Glutamatergic neuron (in vitro differentiated cells): ENCODE results near the gene RBM39. TPM values are rescaled to one million over a fixed set of nuclear protein-coding genes. Genes with fewer than 3 reads are reported as not detected.
A peak's percentile ranks its signal among the peaks of the same experiment; 100 is the strongest.

Experiments used
- DNase-seq: peaks from one replicate; pipeline ENCODE4 v3.0.0; 2022
- H3K27ac Mint-ChIP-seq: one replicate; pipeline ENCODE4 v1.8.0; 2020; ENCODE audit warnings: mild to moderate bottlenecking, mixed read lengths, inconsistent platforms; ENCODE audit not compliant: unreplicated experiment
- H3K27me3 Mint-ChIP-seq: one replicate; pipeline ENCODE4 v1.8.0; 2020; ENCODE audit warnings: mild to moderate bottlenecking, moderate library complexity, mixed read lengths, inconsistent platforms; ENCODE audit not compliant: unreplicated experiment
- H3K36me3 Mint-ChIP-seq: one replicate; pipeline ENCODE4 v1.8.0; 2020; ENCODE audit warnings: mild to moderate bottlenecking, mixed read lengths, inconsistent platforms; ENCODE audit not compliant: unreplicated experiment
- H3K4me1 Mint-ChIP-seq: one replicate; pipeline ENCODE4 v1.8.0; 2020; ENCODE audit warnings: mild to moderate bottlenecking, low read depth, mixed read lengths, inconsistent platforms; ENCODE audit not compliant: unreplicated experiment
- H3K4me3 Mint-ChIP-seq: one replicate; pipeline ENCODE4 v1.8.0; 2020; ENCODE audit warnings: mild to moderate bottlenecking, mixed read lengths, inconsistent platforms; ENCODE audit not compliant: unreplicated experiment
- H3K9me3 Mint-ChIP-seq: one replicate; pipeline ENCODE4 v1.8.0; 2020; ENCODE audit warnings: mild to moderate bottlenecking, moderate library complexity, mixed read lengths, inconsistent platforms; ENCODE audit not compliant: unreplicated experiment
- total RNA-seq: library from RNA; stranded (reverse); fragmentation: NEBNext Ultra II Directional; extraction: Animal tissue kit (Norgen Biotek cat#: 25700); gene quantifications from one replicate; pipeline ENCODE4 v1.2.1, GENCODE V29; 2021; ENCODE audit not compliant: unreplicated experiment
- TF ChIP-seq, protein P1 (sequence below): fragments of 200-600 bp; sonication (generic); IDR thresholded peaks from one replicate; pipeline ENCODE4 v1.5.0; 2021; ENCODE audit not compliant: partially characterized antibody, unreplicated experiment

RBM39 gene
- total RNA-seq, 1 donor from 2014 or later, result 358 TPM

DNA sequence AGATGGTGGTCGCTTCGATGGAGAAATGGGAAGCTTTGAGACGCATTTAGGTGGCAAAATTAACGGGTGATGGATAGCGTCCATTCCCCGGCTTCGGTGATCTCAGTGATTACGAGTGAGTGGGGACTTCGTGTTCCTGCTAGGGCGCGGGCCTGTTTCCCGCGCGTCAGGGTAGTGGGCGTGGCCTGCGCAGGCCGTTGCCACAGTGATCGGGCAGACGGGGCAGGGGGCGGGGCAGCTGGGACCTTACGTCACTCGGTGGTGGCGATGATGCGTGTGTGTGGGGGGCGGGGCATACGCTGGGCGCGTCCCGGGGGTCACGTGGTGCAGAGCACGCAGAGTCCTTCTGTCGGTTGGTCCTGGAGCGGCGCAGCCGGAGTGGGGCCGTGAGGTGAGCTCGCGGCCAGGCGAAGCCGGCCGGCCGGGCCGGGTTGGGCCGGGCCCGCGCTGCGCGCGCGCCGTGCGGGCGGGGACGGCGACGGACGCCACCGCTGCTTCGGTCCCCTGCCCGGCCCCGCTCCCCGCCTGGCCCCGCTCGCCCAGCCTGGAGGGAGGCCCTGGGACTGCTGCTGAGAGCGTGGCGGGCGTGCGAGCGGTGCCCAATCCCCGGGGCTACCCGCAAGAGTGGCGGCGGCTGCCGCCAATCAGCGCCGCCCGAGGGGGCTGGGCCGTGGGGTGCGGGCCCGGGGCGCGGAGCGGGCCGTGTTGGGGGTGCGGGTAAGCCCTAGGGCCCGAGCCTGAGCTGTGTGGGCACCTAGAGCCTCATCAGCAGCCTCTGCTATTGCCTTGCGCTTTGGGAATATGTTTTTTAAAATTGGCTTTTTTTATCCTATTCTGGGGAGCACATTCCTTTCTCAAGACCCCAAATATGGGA is 29.9 kb upstream of the RBM39 start, which contains the start of gene PHF20:
TSS of gene PHF20 (plus strand) at position 327 of the 874 bp plus-strand sequence. CDS start 29,508 bp downstream, outside the sequence.
- H3K4me1 Mint-ChIP-seq, result peaks cover 33% of the 10 kb centered on the region
- TF ChIP-seq, protein P1, sequence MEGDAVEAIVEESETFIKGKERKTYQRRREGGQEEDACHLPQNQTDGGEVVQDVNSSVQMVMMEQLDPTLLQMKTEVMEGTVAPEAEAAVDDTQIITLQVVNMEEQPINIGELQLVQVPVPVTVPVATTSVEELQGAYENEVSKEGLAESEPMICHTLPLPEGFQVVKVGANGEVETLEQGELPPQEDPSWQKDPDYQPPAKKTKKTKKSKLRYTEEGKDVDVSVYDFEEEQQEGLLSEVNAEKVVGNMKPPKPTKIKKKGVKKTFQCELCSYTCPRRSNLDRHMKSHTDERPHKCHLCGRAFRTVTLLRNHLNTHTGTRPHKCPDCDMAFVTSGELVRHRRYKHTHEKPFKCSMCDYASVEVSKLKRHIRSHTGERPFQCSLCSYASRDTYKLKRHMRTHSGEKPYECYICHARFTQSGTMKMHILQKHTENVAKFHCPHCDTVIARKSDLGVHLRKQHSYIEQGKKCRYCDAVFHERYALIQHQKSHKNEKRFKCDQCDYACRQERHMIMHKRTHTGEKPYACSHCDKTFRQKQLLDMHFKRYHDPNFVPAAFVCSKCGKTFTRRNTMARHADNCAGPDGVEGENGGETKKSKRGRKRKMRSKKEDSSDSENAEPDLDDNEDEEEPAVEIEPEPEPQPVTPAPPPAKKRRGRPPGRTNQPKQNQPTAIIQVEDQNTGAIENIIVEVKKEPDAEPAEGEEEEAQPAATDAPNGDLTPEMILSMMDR, result no peak
- peak; percentile 99 for DNase-seq
- peaks cover 10% of the 10 kb centered on the region for H3K9me3 Mint-ChIP-seq
- H3K4me3 Mint-ChIP-seq, result peak within 1 kb of the TSS; percentile 91
- H3K27ac Mint-ChIP-seq, result peak within 1 kb of the TSS; percentile 89
- peaks cover 6% of the 10 kb centered on the region for H3K36me3 Mint-ChIP-seq
- H3K27me3 Mint-ChIP-seq, result peaks cover 5% of the 10 kb centered on the region

DNA sequence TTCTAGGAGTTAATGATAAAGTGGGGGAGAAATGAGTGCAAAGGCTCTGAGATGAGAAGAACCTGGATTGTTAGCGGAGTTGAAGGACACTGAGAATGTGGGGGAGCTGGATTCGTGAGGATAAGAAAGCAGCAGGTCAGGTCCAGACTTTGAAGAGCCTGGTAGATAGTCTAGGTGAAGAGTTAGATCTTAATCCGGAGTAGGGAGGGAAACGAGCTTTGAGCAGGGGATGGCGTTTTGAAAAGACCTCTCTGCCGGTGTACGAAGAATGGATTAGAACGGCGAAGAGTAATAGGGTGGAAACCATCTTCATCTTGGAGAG is 29.3 kb upstream of the RBM39 start:
- Mint-ChIP-seq H3K9me3 (peaks cover 10% of the 10 kb centered on the region), H3K36me3 (peaks cover 6% of the 10 kb centered on the region), H3K27me3 (peaks cover 5% of the 10 kb centered on the region), H3K4me1 (peaks cover 27% of the 10 kb centered on the region), H3K4me3 (peak overlapping the region; percentile 75), H3K27ac (peak overlapping the region; percentile 89)
- TF ChIP-seq, protein P1, result no peak
- DNase-seq, result no peak

DNA sequence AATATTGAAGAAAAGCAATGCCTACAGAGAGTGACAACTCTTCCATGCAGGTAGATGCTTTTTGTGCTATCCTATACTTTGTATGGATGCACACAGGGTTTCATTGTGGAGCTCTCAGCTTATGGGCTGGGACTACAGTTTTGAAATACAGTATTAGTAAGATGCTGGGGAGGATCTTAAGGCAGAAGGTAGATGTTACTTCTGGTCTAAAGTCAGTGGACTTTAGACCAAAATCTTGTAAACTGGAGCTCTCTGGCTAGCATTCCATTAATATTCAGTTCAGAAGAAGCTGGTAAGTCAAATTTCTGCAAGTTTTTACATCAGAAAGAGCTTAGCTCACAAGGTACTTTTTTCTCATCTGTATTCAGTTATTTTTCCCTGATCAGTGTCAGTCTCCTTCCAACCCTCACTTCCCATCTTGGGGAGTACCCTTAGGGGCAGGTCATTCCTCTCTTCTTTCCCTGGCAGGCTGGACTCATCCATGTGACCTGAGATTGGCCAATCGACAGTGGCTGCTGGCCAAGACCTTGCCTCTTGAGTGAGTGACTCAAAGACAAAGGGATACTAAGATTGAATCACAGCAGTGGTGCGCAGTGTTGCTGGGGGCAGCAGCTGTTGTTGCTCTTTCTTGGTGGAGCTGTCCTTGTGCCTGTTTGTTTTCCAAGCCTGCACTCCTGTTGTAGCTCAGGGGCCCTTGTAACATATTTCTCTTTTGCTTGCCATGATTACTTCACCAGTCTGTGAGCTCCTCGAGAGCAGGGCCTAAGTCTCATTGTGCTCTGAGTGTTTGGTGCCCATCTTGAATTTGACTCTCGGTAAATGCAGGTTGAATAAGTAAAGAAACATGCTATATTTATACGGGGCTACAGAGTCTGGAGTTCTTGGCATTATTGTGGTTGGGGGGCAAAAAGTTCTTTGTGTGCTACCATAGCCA is 26.9 kb upstream of the RBM39 start:
- Mint-ChIP-seq H3K4me3 (peak overlapping the region; percentile 18), H3K27me3 (peaks cover 5% of the 10 kb centered on the region), H3K9me3 (peaks cover 13% of the 10 kb centered on the region), H3K36me3 (peaks cover 6% of the 10 kb centered on the region), H3K27ac (peak overlapping the region; percentile 99), H3K4me1 (peaks cover 24% of the 10 kb centered on the region)
- TF ChIP-seq, protein P1, result no peak
- DNase-seq, result peak; percentile 69

DNA sequence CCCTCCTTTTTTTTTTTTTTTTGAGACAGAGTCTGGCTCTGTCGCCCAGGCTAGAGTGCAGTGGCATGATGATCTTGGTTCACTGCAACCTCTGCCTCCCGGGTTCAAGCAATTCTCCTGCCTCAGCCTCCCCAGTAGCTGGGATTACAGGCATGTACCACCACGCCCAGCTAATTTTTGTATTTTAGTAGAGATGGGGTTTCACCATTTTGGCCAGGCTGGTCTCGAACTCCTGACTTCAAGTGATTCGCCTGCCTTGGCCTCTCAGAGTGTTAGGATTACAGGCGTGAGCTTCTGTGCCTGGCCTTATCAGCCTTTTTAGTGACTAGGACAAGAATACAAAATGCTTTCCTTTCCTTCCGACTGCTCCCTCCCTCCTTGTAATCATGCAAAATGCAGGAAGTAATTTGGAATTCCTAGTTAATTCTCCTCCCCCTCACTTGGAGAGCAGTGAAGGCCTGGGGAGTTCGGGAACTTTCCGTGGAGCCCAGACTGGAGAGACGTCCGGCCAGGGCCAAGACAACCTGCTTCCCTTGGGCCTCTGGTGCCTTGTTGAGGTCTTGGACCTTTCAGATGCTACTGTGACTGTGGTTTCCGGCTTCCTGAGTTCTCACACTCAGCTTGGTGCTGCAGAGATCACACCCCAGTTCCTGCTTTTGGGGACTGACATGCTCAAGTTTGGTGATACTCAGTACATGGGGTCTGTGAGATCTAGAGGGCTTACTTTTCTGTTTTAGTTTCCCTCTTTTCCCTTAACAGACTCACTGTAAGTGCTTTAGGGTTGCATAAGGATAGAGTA is 25.8 kb upstream of the RBM39 start:
- H3K27me3 Mint-ChIP-seq, result peaks cover 5% of the 10 kb centered on the region
- H3K9me3 Mint-ChIP-seq, result peaks cover 13% of the 10 kb centered on the region
- H3K4me3 Mint-ChIP-seq, result no peak overlapping the region
- TF ChIP-seq, protein P1, result no peak
- H3K27ac Mint-ChIP-seq, result no peak overlapping the region
- H3K36me3 Mint-ChIP-seq, result peaks cover 6% of the 10 kb centered on the region
- no peak for DNase-seq
- H3K4me1 Mint-ChIP-seq, result peaks cover 18% of the 10 kb centered on the region
